ENCODE measurements around the gene PPP4R3A.
"Not testable (repeated sequence)": the region's sequence is repeated elsewhere in the genome, so short reads cannot be mapped to it uniquely, and the experiment has no call there.

Gene PPP4R3A

GRCh38 chr14:91429385-91429784, 80.7 kb downstream of the PPP4R3A start:
- no peak for DNase-seq

GRCh38 chr14:91428931-91429330, 81.2 kb downstream of the PPP4R3A start:
- not testable (repeated sequence) for DNase-seq

- DNase-seq, result not testable (repeated sequence)
These were observed 84.6 kb downstream of the PPP4R3A start for GRCh38 chr14:91425531-91425944.

- DNase-seq, result no peak
These were observed 85.1 kb downstream of the PPP4R3A start for GRCh38 chr14:91424813-91425530.

- no peak for DNase-seq
These were observed 89.4 kb downstream of the PPP4R3A start for GRCh38 chr14:91420686-91421085.

GRCh38 chr14:91419451-91419850, 90.7 kb downstream of the PPP4R3A start:
- DNase-seq, result no peak

GRCh38 chr14:91419044-91419397, 91.1 kb downstream of the PPP4R3A start:
- no peak for DNase-seq

- DNase-seq, result peak; percentile 76
These were observed 91.6 kb downstream of the PPP4R3A start for GRCh38 chr14:91418387-91419043.

- DNase-seq, result no peak
These were observed 92.1 kb downstream of the PPP4R3A start for GRCh38 chr14:91417983-91418386.

- DNase-seq, result peak; percentile 54
These were observed 92.8 kb downstream of the PPP4R3A start, which contains the start of gene CCDC88C for GRCh38 chr14:91417120-91417982. CCDC88C (minus strand) TSS chr14:91417820; CDS start chr14:91417690, 130 bp downstream.

- DNase-seq, result no peak
These were observed 93.4 kb downstream of the PPP4R3A start for GRCh38 chr14:91416744-91417119.

- peak; percentile 52 for DNase-seq
These were observed 94.0 kb downstream of the PPP4R3A start for GRCh38 chr14:91415794-91416743.

- no peak for DNase-seq
These were observed 95.7 kb downstream of the PPP4R3A start for GRCh38 chr14:91414475-91414833.

- DNase-seq, result peak; percentile 93
These were observed 96.3 kb downstream of the PPP4R3A start for GRCh38 chr14:91413547-91414474.

GRCh38 chr14:91412939-91413338, 97.2 kb downstream of the PPP4R3A start:
- DNase-seq, result no peak

GRCh38 chr14:91410771-91411536, 99.2 kb downstream of the PPP4R3A start:
- DNase-seq, result no peak

- no peak for DNase-seq
These were observed 100.0 kb downstream of the PPP4R3A start for GRCh38 chr14:91409928-91410718.

GRCh38 chr14:91409240-91409639, 100.9 kb downstream of the PPP4R3A start:
- not testable (repeated sequence) for DNase-seq

All from NCI-H748 treated with DMSO at 0.1 percent for 48 hours (cell line).